Measurements from ENCODE around the gene PFDN1. TPM values are rescaled to one million over a fixed set of nuclear protein-coding genes. Genes with fewer than 3 reads are reported as not detected.

Gene PFDN1
- total and polyA plus RNA-seq, 8 donors = 45.7 to 98.9 (median 87.3) TPM

- no peaks in the 10 kb centered on the region for H3K9me3 ChIP-seq
- TF ChIP-seq CTCF (IDR thresholded peaks at IDR 0.05) = no peak
- H3K27me3 ChIP-seq = no peaks in the 10 kb centered on the region
- peak; percentile 21 for ATAC-seq
- peak overlapping the region in 1 of 2 donors; percentile 14 for H3K27ac ChIP-seq
- H3K4me3 ChIP-seq = no peak overlapping the region
- intact Hi-C loops (cut with DNase I) = no loop called here
- peak in 2 of 4 donors; percentile 4 to 67 for DNase-seq
- H3K36me3 ChIP-seq = peaks cover 0 to 72% of the 10 kb centered on the region in 2 donors
- peaks cover 0 to 47% of the 10 kb centered on the region in 2 donors for H3K4me1 ChIP-seq
These were observed 33.5 kb upstream of the PFDN1 start for GRCh38 chr5:140336388-140336787.

GRCh38 chr5:140331638-140332037, 28.7 kb upstream of the PFDN1 start:
- intact Hi-C loops (cut with DNase I) = no loop called here
- ATAC-seq (no peak), DNase-seq (no peak)
- no peak overlapping the region for H3K4me3 ChIP-seq
- H3K36me3 ChIP-seq = peaks cover 0 to 45% of the 10 kb centered on the region in 2 donors
- peaks cover 11 to 22% of the 10 kb centered on the region in 2 donors for H3K4me1 ChIP-seq
- H3K27ac ChIP-seq = no peak overlapping the region
- TF ChIP-seq CTCF (IDR thresholded peaks at IDR 0.05) = no peak
- H3K9me3 ChIP-seq = no peaks in the 10 kb centered on the region
- H3K27me3 ChIP-seq = no peaks in the 10 kb centered on the region

- peaks cover 17 to 23% of the 10 kb centered on the region in 2 donors for H3K4me1 ChIP-seq
- no peaks in the 10 kb centered on the region for H3K9me3 ChIP-seq
- intact Hi-C loops (cut with DNase I) = no loop called here
- DNase-seq = no peak
- H3K27me3 ChIP-seq = no peaks in the 10 kb centered on the region
- no peak for ATAC-seq
- TF ChIP-seq CTCF (IDR thresholded peaks at IDR 0.05) = no peak
- H3K36me3 ChIP-seq = peaks cover 0 to 30% of the 10 kb centered on the region in 2 donors
- H3K4me3 ChIP-seq = no peak overlapping the region
- H3K27ac ChIP-seq = peak overlapping the region in 1 of 2 donors; percentile 6
These were observed 27.0 kb upstream of the PFDN1 start for GRCh38 chr5:140329739-140330481.

- TF ChIP-seq CTCF (IDR thresholded peaks at IDR 0.05) = no peak
- no peak overlapping the region for H3K27ac ChIP-seq
- no peaks in the 10 kb centered on the region for H3K9me3 ChIP-seq
- intact Hi-C loops (cut with DNase I) = no loop called here
- H3K4me1 ChIP-seq = peaks cover 34 to 40% of the 10 kb centered on the region in 2 donors
- H3K4me3 ChIP-seq = no peak overlapping the region
- ATAC-seq = no peak
- no peak for DNase-seq
- peaks cover 0 to 13% of the 10 kb centered on the region in 2 donors for H3K36me3 ChIP-seq
- H3K27me3 ChIP-seq = no peaks in the 10 kb centered on the region
These were observed 25.3 kb upstream of the PFDN1 start for GRCh38 chr5:140328036-140328764.

GRCh38 chr5:140327589-140327988, 24.7 kb upstream of the PFDN1 start:
- H3K4me1 ChIP-seq = peaks cover 40 to 46% of the 10 kb centered on the region in 2 donors
- no peaks in the 10 kb centered on the region for H3K27me3 ChIP-seq
- peak overlapping the region in 1 of 2 donors; percentile 5 for H3K27ac ChIP-seq
- H3K9me3 ChIP-seq = no peaks in the 10 kb centered on the region
- no peak overlapping the region for H3K4me3 ChIP-seq
- DNase-seq = no peak
- intact Hi-C loops (cut with DNase I) = no loop called here
- no peak for ATAC-seq
- TF ChIP-seq CTCF (IDR thresholded peaks at IDR 0.05) = no peak
- H3K36me3 ChIP-seq = peaks cover 0 to 7% of the 10 kb centered on the region in 2 donors

Data from left lung (tissue), 10 donors.